Brain microvascular endothelial cell (primary cell): Measurements from ENCODE around the gene MESP2.

ENCODE experiments used
- DNase-seq: peaks from one replicate; pipeline ENCODE4 v3.0.0-alpha.2; 2020
- H3K27ac ChIP-seq: fragments of 250-450 bp; sonication (Bioruptor Pico); 2 replicates; pipeline ENCODE4 v1.5.1; 2020; ENCODE audit warnings: mild to moderate bottlenecking, moderate library complexity
- H3K27me3 ChIP-seq: fragments of 250-450 bp; sonication (Bioruptor Pico); replicated peaks from 2 replicates; pipeline ENCODE4 v1.5.1; 2020; ENCODE audit warnings: mild to moderate bottlenecking
- H3K36me3 ChIP-seq: fragments of 250-450 bp; sonication (Bioruptor Pico); replicated peaks from 2 replicates; pipeline ENCODE4 v1.5.1; 2020; ENCODE audit warnings: mild to moderate bottlenecking
- H3K4me3 ChIP-seq: 2 replicates; pipeline ENCODE4 v1.5.1; 2011; ENCODE audit warnings: low read depth, mild to moderate bottlenecking, control low read depth, low read length, moderate library complexity
- in situ Hi-C: cut with HindIII; loops from 2 replicates; pipeline ENCODE4 v1.10.0; 2017; ENCODE audit warnings: low sequenced_read_pairs, low pct_ligation_motif_present
- TF ChIP-seq, protein P1 (sequence below): IDR thresholded peaks from 2 replicates; pipeline ENCODE4 v1.5.1; 2011; ENCODE audit warnings: low read depth, mild to moderate bottlenecking, moderate library complexity, low read length, control low read depth, inconsistent platforms; ENCODE audit errors: missing control alignments

MESP2 gene

DNA sequence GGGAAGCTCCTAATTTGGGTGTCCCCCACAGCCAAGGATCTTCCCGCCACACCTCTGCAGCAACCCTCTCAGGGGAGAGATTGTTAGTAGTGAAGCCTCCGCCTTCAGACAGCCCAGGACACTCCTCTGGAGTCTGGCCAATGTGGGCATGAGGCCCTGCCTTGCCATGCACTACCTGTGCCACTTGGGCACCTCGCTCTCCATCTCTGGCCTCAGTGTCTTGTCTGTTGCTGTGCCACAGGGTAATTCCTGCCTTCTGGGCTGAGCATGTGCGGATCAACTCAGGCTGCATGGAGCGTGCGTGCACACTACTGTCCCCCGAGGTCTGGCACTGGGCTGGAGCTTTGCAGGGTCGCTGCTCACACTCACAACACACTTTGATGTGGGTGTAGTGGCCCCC, 17.2 kb upstream of the MESP2 start:
- DNase-seq, result no peak
- Histone ChIP-seq H3K27ac (no peak overlapping the region), H3K27me3 (no peaks in the 10 kb centered on the region), H3K4me3 (no peak overlapping the region), H3K36me3 (no peaks in the 10 kb centered on the region)
- in situ Hi-C loops, result no loop called here
- TF ChIP-seq, protein P1, sequence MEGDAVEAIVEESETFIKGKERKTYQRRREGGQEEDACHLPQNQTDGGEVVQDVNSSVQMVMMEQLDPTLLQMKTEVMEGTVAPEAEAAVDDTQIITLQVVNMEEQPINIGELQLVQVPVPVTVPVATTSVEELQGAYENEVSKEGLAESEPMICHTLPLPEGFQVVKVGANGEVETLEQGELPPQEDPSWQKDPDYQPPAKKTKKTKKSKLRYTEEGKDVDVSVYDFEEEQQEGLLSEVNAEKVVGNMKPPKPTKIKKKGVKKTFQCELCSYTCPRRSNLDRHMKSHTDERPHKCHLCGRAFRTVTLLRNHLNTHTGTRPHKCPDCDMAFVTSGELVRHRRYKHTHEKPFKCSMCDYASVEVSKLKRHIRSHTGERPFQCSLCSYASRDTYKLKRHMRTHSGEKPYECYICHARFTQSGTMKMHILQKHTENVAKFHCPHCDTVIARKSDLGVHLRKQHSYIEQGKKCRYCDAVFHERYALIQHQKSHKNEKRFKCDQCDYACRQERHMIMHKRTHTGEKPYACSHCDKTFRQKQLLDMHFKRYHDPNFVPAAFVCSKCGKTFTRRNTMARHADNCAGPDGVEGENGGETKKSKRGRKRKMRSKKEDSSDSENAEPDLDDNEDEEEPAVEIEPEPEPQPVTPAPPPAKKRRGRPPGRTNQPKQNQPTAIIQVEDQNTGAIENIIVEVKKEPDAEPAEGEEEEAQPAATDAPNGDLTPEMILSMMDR, result no peak

DNA sequence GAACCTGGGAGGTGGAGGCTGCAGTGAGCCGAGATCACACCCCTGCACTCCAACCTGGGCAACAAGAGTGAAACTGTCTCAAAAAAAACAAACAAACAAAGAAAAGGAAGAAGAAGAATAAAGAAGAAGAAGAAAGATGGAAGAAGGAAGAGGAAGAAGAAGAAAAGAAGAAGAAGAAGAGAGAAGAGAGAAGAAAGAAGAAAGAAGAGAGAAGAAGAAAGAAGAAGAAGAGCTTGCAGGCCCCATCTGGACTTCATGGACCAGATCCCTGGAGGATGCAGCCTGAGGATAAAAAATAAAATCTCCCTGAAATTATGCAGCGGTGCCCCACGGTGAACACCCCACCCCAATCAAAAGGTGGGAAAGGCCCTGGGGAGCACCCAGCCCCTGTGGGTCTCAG, 16.3 kb upstream of the MESP2 start:
- Histone ChIP-seq H3K27me3 (no peaks in the 10 kb centered on the region), H3K4me3 (no peak overlapping the region), H3K36me3 (no peaks in the 10 kb centered on the region), H3K27ac (no peak overlapping the region)
- in situ Hi-C loops, result loop anchor here (5.0 kb wide), 1 partner anchor 117 kb away; no protein-coding TSS in a partner anchor
- DNase-seq, result no peak
- TF ChIP-seq, protein P1, result no peak

DNA sequence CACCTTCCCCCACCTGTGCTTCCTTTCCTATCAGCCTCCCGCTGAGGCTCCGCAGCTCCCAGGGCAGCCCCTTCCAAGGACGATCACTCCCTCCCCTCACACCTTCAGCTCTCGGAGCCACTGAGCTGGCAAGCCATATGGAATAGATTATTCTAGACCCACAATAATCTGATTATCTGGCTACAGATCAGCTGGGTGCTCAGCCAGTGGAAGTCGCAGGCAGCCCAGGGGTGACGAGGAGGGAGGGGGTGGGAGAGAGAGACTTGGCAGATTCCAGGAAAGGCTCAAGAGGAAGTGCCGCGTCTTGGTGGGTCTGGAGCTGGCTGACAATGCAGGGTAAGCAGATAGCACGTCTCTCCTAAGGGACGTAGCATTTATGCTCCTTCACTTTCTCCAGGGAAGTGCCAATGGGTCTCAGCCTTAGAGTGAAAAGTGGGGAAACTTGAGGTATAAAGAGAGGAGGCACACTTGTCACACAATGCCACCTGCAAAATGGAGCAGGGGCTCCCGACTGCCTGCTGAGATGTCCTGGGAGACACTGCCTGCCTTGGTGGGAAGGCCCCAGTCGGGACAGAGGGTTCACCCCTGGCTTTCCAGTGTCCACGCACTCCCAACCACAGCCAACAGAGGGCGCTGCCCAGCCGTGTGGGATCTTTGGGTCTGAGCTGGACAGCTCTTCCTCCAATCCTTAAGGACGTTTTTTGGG, 15.7 kb upstream of the MESP2 start:
- no peak overlapping the region for H3K27ac ChIP-seq
- H3K27me3 ChIP-seq, result no peaks in the 10 kb centered on the region

DNA sequence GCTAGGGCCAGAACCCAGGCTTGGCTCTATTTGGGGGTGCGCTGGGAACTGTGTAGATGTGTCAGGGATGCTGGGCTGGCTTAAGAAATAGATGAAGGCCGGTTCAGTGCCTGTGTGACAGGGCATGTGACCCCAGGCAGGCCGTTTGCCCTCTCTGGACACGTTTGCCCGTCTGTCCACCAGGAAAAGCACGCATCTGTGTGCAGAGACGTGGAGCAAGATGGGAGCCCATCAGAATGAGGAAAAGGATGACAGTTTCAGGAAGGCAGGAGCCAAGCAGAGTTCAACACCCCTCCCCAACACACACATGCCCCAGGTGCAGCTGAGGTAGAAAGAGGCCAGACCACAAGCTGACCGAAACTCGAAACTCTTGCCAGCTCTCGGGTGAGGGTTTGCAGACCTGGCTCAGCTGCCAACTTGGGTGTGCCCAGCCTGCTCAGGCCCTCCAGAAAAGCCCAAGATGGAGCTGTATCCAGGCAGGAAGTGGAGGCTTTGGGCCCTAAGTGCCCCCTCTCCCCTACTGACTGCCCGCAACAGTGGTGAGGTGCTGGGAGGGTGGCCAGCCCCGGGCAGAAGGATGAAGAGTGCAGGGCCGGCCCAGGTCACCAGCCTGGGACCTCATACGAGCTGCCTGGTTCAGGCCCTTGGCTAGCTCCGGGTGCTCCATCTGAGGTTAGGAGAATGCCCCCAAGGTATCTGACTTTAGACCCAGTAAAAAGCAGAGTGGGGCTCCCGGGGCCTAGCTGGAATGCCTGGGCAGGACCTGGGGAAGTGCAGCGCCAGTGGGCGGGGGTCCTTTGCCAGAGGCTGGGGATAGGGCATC, 14.9 kb upstream of the MESP2 start:
- no peak overlapping the region for H3K4me3 ChIP-seq
- in situ Hi-C loops, result loop anchor here (5.0 kb wide), 1 partner anchor 116 kb away; no protein-coding TSS in a partner anchor
- DNase-seq, result no peak
- no peaks in the 10 kb centered on the region for H3K36me3 ChIP-seq
- H3K27ac ChIP-seq, result no peak overlapping the region
- TF ChIP-seq, protein P1, result no peak
- H3K27me3 ChIP-seq, result no peaks in the 10 kb centered on the region

More for the DNA sequence above, 15.7 kb upstream of the MESP2 start:
- no peak overlapping the region for H3K4me3 ChIP-seq
- in situ Hi-C loops, result loop anchor here (5.0 kb wide), 1 partner anchor 117 kb away; no protein-coding TSS in a partner anchor
- H3K36me3 ChIP-seq, result no peaks in the 10 kb centered on the region
- TF ChIP-seq, protein P1, result peak; percentile 99
- DNase-seq, result peak; percentile 51

DNA sequence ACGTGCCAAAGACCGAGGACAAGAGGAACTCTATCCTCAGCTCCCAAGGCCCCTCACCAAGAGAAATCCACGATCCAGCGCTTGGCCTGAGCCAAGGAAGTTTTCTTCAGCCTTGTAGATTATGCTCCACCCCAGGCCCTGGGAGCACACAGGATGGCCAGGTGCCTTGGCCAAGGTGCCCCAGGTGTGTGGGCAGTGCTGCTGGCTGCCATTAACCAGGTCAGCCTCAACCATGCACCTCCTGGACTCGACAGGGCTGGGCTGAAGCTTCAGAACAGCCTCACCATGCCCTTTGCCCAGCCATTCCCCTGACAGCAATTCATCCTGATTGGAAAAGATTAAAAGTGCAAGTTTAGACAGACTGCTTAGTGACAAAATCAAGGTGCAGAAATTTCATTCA, 14.2 kb upstream of the MESP2 start:
- DNase-seq, result no peak
- Histone ChIP-seq H3K4me3 (no peak overlapping the region), H3K36me3 (no peaks in the 10 kb centered on the region), H3K27me3 (no peaks in the 10 kb centered on the region), H3K27ac (no peak overlapping the region)
- TF ChIP-seq, protein P1, result no peak
- in situ Hi-C loops, result loop anchor here (5.0 kb wide), 1 partner anchor 115 kb away; no protein-coding TSS in a partner anchor
